ENCODE results near the gene PPP1R13L. TPM values are rescaled to one million over a fixed set of nuclear protein-coding genes. Genes with fewer than 3 reads are reported as not detected.

PPP1R13L gene
- polyA plus RNA-seq, 1 donor from 2014 or later, result not detected

GRCh38 chr19:45364696-45365095 lies 40.2 kb downstream of the PPP1R13L start:
- Histone ChIP-seq H3K27ac (ENCODE audit: low read length) (no peak overlapping the region), H3K4me2 (ENCODE audit: low read length) (no peak overlapping the region), H3K4me3 (ENCODE audit: low read length) (no peak overlapping the region), H3K36me3 (ENCODE audit: insufficient read depth, low read length) (no peaks in the 10 kb centered on the region), H3K9me2 (ENCODE audit: insufficient read depth, low read length) (no peaks in the 10 kb centered on the region), H3K9me3 (ENCODE audit: low read length) (no peaks in the 10 kb centered on the region), H4K20me1 (ENCODE audit: insufficient read depth) (no peaks in the 10 kb centered on the region), H3F3A (ENCODE audit: insufficient read depth, low read length, poor library complexity, severe bottlenecking) (no peaks in the 10 kb centered on the region), H3K79me2 (replicated peaks; ENCODE audit: insufficient read depth, low read length) (peaks cover 4% of the 10 kb centered on the region), H3K9ac (ENCODE audit: low read length) (no peak overlapping the region), H3K27me3 (ENCODE audit: insufficient read depth, low read depth, low read length) (no peaks in the 10 kb centered on the region), H2AFZ (ENCODE audit: low read depth, low read length) (no peak overlapping the region)
- TF ChIP-seq MXI1 (conservative IDR thresholded peaks at IDR 0.05; ENCODE audit: poor library complexity, severe bottlenecking), result no peak
- TF ChIP-seq REST (IDR thresholded peaks at IDR 0.05; ENCODE audit: borderline replicate concordance), result no peak
- TF ChIP-seq POLR2AphosphoS5 (IDR thresholded peaks at IDR 0.05), result no peak
- no peak for TF ChIP-seq RAD21 (conservative IDR thresholded peaks at IDR 0.05)

GRCh38 chr19:45363861-45364459 lies 40.9 kb downstream of the PPP1R13L start:
- no peaks in the 10 kb centered on the region for H3K27me3 ChIP-seq (ENCODE audit: insufficient read depth, low read depth, low read length)
- no peak for TF ChIP-seq EZH2 (IDR thresholded peaks at IDR 0.05; ENCODE audit: borderline replicate concordance, insufficient read depth, low read length, poor library complexity, severe bottlenecking)
- no peak for TF ChIP-seq POLR2AphosphoS5 (IDR thresholded peaks at IDR 0.05)
- TF ChIP-seq RAD21 (conservative IDR thresholded peaks at IDR 0.05), result no peak
- no peak for TF ChIP-seq REST (IDR thresholded peaks at IDR 0.05; ENCODE audit: borderline replicate concordance)
- no peak for TF ChIP-seq CTCF (IDR thresholded peaks at IDR 0.05; ENCODE audit: poor library complexity, severe bottlenecking)
- TF ChIP-seq EP300 (conservative IDR thresholded peaks at IDR 0.05; ENCODE audit: poor library complexity, severe bottlenecking), result no peak
- TF ChIP-seq SMC3 (conservative IDR thresholded peaks at IDR 0.05; ENCODE audit: poor library complexity), result no peak
- TF ChIP-seq MXI1 (conservative IDR thresholded peaks at IDR 0.05; ENCODE audit: poor library complexity, severe bottlenecking), result no peak
- no peak for TF ChIP-seq TAF1 (IDR thresholded peaks at IDR 0.05; ENCODE audit: low read depth)
- no peaks in the 10 kb centered on the region for H4K20me1 ChIP-seq (ENCODE audit: insufficient read depth)
- H3K4me3 ChIP-seq (ENCODE audit: low read length), result no peak overlapping the region
- H3K9me2 ChIP-seq (ENCODE audit: insufficient read depth, low read length), result no peaks in the 10 kb centered on the region
- H3K36me3 ChIP-seq (ENCODE audit: insufficient read depth, low read length), result no peaks in the 10 kb centered on the region
- no peaks in the 10 kb centered on the region for H3K79me2 ChIP-seq (replicated peaks; ENCODE audit: insufficient read depth, low read length)
- no peak overlapping the region for H3K27ac ChIP-seq (ENCODE audit: low read length)
- no peaks in the 10 kb centered on the region for H3K9me3 ChIP-seq (ENCODE audit: low read length)
- no peak overlapping the region for H3K4me2 ChIP-seq (ENCODE audit: low read length)
- no peaks in the 10 kb centered on the region for H3F3A ChIP-seq (ENCODE audit: insufficient read depth, low read length, poor library complexity, severe bottlenecking)
- no peak overlapping the region for H3K9ac ChIP-seq (ENCODE audit: low read length)
- H2AFZ ChIP-seq (ENCODE audit: low read depth, low read length), result no peak overlapping the region
